ENCODE results near the gene NCS1. TPM values are rescaled to one million over a fixed set of nuclear protein-coding genes. Genes with fewer than 3 reads are reported as not detected.

The NCS1 gene
- total RNA-seq, 1 experiment from 2014 or later: 18.2 TPM

- H3K9me3 Mint-ChIP-seq (ENCODE audit: unreplicated experiment): no peaks in the 10 kb centered on the region
- Histone ChIP-seq H3K4me1 (no peaks in the 10 kb centered on the region), H3K4me3 (ENCODE audit: low read depth, low read length) (no peak overlapping the region), H3K9me3 (no peaks in the 10 kb centered on the region), H3K27me3 (replicated peaks; ENCODE audit: control insufficient read depth, insufficient read depth, low read length) (no peaks in the 10 kb centered on the region), H3K36me3 (ENCODE audit: control insufficient read depth, insufficient read depth, low read length) (no peaks in the 10 kb centered on the region)
- ChIA-PET POLR2A (no interaction called here), CTCF (no interaction called here)
- intact Hi-C loops (cut with micrococcal nuclease; ENCODE audit: unreplicated experiment): no loop called here
- BruUV-seq (replicated peaks): no TSS peak
- no peak overlapping the region for H3K4me3 Mint-ChIP-seq (ENCODE audit: unreplicated experiment)
- peaks cover 6% of the 10 kb centered on the region for H3K36me3 Mint-ChIP-seq (ENCODE audit: insufficient read depth, unreplicated experiment)
- H3K4me1 Mint-ChIP-seq (ENCODE audit: low read depth, unreplicated experiment): no peaks in the 10 kb centered on the region
- DNase-seq: no peak
- H3K27ac Mint-ChIP-seq (ENCODE audit: unreplicated experiment): no peak overlapping the region
- TF ChIP-seq CTCF (IDR thresholded peaks at IDR 0.05; ENCODE audit: insufficient read depth in 1 of 2, low read depth in 1 of 2, low read length in 1 of 2, severe bottlenecking in 1 of 2, unreplicated experiment in 1 of 2): no peak
- H3K27me3 Mint-ChIP-seq (ENCODE audit: insufficient read depth, unreplicated experiment): no peaks in the 10 kb centered on the region
These were observed 47.5 kb downstream of the NCS1 start for GRCh38 chr9:130219661-130220096.

DNA sequence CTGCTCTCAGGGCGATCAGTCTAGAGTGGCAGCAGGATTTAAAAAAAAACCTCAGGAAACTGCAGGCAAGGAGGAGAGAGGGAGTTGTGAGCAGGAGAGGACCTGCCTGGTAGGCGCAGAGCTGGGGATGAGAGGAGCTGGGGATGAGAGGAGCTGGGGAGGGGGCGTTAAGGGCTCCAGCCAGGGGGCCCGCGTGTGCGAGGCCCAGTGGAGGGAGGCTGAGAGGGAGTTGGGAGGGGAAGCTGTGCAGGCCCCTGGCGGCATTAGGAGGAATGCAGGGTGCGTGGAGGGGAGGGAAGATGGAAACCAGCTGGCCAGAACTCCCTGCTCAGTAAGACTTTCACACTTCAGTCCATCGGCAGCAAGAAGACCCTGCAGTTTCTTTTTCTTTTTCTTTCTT is 48.1 kb downstream of the NCS1 start:
- Mint-ChIP-seq H3K36me3 (ENCODE audit: insufficient read depth, unreplicated experiment) (peaks cover 5% of the 10 kb centered on the region), H3K4me3 (ENCODE audit: unreplicated experiment) (no peak overlapping the region), H3K27ac (ENCODE audit: unreplicated experiment) (no peak overlapping the region), H3K27me3 (ENCODE audit: insufficient read depth, unreplicated experiment) (no peaks in the 10 kb centered on the region), H3K9me3 (ENCODE audit: unreplicated experiment) (no peaks in the 10 kb centered on the region), H3K4me1 (ENCODE audit: low read depth, unreplicated experiment) (no peaks in the 10 kb centered on the region)
- DNase-seq: no peak
- Histone ChIP-seq H3K9me3 (no peaks in the 10 kb centered on the region), H3K4me1 (no peaks in the 10 kb centered on the region), H3K27me3 (replicated peaks; ENCODE audit: control insufficient read depth, insufficient read depth, low read length) (no peaks in the 10 kb centered on the region), H3K36me3 (ENCODE audit: control insufficient read depth, insufficient read depth, low read length) (no peaks in the 10 kb centered on the region), H3K4me3 (ENCODE audit: low read depth, low read length) (no peak overlapping the region)
- intact Hi-C loops (cut with micrococcal nuclease; ENCODE audit: unreplicated experiment): no loop called here
- ChIA-PET CTCF (no interaction called here), POLR2A (no interaction called here)
- BruUV-seq (replicated peaks): no TSS peak
- no peak for TF ChIP-seq CTCF (IDR thresholded peaks at IDR 0.05; ENCODE audit: insufficient read depth in 1 of 2, low read depth in 1 of 2, low read length in 1 of 2, severe bottlenecking in 1 of 2, unreplicated experiment in 1 of 2)

- ChIA-PET CTCF (interaction anchor here (0.5 kb wide), 1 partner anchor 337 kb away, joined by 4 read pairs; no protein-coding TSS in a partner anchor), POLR2A (no interaction called here)
- no peaks in the 10 kb centered on the region; the same call in 1 of the 2 replicates for H3K36me3 ChIP-seq (ENCODE audit: control insufficient read depth, insufficient read depth, low read length)
- Mint-ChIP-seq H3K4me1 (ENCODE audit: low read depth, unreplicated experiment) (no peaks in the 10 kb centered on the region), H3K27me3 (ENCODE audit: insufficient read depth, unreplicated experiment) (no peaks in the 10 kb centered on the region), H3K36me3 (ENCODE audit: insufficient read depth, unreplicated experiment) (peaks cover 5% of the 10 kb centered on the region), H3K9me3 (ENCODE audit: unreplicated experiment) (no peaks in the 10 kb centered on the region), H3K27ac (ENCODE audit: unreplicated experiment) (no peak overlapping the region), H3K4me3 (ENCODE audit: unreplicated experiment) (no peak overlapping the region)
- intact Hi-C loops (cut with micrococcal nuclease; ENCODE audit: unreplicated experiment): no loop called here
- DNase-seq: no peak
- H3K27me3 ChIP-seq (replicated peaks; ENCODE audit: control insufficient read depth, insufficient read depth, low read length): no peaks in the 10 kb centered on the region
- no peak for TF ChIP-seq CTCF (IDR thresholded peaks at IDR 0.05; ENCODE audit: insufficient read depth in 1 of 2, low read depth in 1 of 2, low read length in 1 of 2, severe bottlenecking in 1 of 2, unreplicated experiment in 1 of 2)
- H3K4me1 ChIP-seq: no peaks in the 10 kb centered on the region
- H3K4me3 ChIP-seq (ENCODE audit: low read depth, low read length): no peak overlapping the region
- H3K9me3 ChIP-seq: no peaks in the 10 kb centered on the region
- no TSS peak for BruUV-seq (replicated peaks)
These were observed 50.6 kb downstream of the NCS1 start for GRCh38 chr9:130222833-130223232.

All from Caco-2 (cell line).